ENCODE results near the gene MYO1E. TPM values are rescaled to one million over a fixed set of nuclear protein-coding genes. Genes with fewer than 3 reads are reported as not detected.

Gene MYO1E
- total RNA-seq, 1 donor from 2014 or later = 403 TPM

DNA sequence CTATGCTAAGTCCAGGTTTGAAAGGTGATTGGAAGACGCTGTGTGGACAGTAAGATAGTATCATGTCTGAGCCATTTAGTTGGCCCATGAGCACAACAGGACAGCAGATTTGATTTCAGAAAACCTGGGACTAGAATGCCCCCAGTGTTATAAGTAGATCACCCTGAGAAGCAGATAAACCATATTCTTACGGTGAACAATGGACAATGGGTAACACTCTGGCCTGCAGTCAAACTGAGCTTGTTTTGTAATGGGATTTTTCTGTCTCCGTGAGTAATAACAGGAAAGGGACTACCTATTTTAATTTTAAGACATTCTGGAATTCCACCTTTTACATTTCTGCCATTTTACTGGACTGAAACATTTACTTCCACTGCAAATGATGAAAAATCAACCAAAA lies 94.6 kb downstream of the MYO1E start:
- H3K4me3 ChIP-seq (ENCODE audit: low read depth, low read length) = no peak overlapping the region
- DNase-seq (ENCODE audit: low read depth) = no peak
- TF ChIP-seq, protein P1, sequence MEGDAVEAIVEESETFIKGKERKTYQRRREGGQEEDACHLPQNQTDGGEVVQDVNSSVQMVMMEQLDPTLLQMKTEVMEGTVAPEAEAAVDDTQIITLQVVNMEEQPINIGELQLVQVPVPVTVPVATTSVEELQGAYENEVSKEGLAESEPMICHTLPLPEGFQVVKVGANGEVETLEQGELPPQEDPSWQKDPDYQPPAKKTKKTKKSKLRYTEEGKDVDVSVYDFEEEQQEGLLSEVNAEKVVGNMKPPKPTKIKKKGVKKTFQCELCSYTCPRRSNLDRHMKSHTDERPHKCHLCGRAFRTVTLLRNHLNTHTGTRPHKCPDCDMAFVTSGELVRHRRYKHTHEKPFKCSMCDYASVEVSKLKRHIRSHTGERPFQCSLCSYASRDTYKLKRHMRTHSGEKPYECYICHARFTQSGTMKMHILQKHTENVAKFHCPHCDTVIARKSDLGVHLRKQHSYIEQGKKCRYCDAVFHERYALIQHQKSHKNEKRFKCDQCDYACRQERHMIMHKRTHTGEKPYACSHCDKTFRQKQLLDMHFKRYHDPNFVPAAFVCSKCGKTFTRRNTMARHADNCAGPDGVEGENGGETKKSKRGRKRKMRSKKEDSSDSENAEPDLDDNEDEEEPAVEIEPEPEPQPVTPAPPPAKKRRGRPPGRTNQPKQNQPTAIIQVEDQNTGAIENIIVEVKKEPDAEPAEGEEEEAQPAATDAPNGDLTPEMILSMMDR (conservative IDR thresholded peaks at IDR 0.05; ENCODE audit: low read depth, low read length) = no peak

DNA sequence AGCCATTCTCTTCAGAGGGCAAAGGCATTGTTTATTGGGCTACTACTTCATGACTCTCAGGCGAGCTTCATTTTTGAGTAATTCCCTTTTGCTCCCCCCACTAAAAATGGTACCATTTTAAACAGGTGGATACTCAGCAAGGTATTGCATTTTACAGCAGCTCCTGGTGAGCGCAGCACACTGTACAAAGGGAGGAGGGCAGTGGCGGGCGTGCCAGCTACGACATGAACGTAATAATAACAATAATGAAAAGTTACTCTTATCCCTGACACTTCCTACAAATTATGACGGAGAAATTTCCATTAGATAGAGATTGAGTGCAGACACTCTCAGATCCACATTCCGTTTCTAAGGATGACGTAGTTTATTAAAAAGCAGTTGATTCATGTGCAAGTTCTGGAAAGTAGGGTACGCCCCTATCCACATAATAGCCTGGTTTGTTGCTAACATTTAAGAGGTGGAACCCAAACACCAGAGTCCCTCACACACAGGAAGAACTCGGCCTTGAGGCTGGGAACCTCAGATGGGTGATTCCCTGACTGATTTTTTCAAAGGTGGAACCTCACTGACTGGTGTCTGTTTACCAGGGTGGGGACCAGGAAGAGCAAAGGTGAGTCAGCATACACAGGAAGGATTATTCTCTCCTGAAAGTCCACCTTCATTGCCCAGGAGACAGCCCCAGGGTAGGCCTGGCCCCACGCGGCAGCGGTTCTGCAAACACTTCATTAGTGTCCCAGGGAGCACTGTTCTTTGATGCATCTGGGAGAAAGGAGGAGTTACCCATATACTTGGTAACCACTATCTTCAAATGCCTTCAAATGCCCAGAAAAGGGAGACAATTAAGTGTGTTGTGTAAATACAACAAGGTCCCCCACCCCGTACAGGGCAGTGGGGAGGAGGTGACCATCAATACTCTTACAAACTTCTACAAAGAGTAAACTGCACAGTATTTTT lies 96.2 kb downstream of the MYO1E start:
- TF ChIP-seq, protein P1 (conservative IDR thresholded peaks at IDR 0.05; ENCODE audit: low read depth, low read length) = no peak
- DNase-seq (ENCODE audit: low read depth) = no peak
- H3K4me3 ChIP-seq (ENCODE audit: low read depth, low read length) = no peak overlapping the region

DNA sequence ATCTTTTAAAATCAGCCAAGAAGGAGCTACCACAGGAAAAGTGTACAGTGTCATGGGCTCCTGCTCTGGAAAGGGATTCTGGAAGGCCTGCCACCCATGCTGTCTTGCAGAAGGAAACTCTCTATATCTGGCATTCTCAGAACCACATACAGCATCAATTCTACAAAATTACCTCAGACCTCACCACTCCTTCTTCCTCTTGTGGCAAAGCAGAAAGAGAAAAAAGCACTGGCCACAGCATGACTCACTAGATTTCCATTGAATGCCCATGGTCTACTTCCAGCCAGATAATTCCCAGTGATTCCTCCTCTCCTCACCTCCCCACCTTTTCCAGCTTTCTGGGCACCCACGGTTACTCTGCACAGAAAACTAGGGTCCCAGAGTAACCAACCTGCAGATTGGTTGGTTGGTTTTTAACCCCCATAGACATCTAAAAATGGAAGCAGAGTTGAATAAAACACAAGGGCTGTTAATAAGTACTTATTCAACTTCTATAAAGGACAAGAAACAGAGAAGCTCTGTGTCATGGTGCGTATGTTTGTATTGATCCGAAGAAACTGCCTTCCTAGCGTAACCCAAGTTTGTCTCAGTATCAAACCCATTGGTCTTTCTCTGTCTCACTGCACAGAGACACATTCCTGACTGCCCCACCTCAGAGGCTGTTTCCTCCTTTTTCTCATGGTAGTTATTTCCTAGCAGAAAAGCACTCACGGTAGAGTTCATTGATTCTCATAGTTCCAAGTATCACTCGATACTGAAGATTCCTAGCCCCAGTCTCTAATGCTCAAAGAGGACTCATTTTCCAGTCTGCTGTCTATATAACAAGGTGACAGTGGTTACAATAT lies 98.3 kb downstream of the MYO1E start:
- DNase-seq (ENCODE audit: low read depth) = no peak
- TF ChIP-seq, protein P1 (conservative IDR thresholded peaks at IDR 0.05; ENCODE audit: low read depth, low read length) = no peak
- no peak overlapping the region for H3K4me3 ChIP-seq (ENCODE audit: low read depth, low read length)

DNA sequence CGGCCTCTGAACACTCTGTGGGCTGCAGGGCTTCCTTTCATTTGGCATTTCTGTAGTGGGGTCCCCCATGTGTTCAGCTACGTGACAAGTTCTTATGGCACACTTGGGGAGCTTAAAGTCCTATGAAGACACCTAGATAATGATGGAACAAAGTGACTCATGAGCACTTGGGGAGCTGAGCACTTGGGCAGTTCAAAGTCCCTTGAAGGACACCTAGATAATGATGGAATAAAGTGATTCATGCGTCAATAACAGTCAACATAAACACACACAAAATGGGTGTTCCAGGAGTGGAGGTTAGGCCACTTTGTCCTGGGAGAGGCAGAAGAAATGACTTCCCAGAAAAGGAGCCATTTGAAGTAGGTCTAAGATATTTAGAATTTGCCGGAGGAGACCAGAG lies 99.4 kb downstream of the MYO1E start:
- no peak for DNase-seq (ENCODE audit: low read depth)
- TF ChIP-seq, protein P1 (conservative IDR thresholded peaks at IDR 0.05; ENCODE audit: low read depth, low read length) = no peak
- H3K4me3 ChIP-seq (ENCODE audit: low read depth, low read length) = no peak overlapping the region

DNA sequence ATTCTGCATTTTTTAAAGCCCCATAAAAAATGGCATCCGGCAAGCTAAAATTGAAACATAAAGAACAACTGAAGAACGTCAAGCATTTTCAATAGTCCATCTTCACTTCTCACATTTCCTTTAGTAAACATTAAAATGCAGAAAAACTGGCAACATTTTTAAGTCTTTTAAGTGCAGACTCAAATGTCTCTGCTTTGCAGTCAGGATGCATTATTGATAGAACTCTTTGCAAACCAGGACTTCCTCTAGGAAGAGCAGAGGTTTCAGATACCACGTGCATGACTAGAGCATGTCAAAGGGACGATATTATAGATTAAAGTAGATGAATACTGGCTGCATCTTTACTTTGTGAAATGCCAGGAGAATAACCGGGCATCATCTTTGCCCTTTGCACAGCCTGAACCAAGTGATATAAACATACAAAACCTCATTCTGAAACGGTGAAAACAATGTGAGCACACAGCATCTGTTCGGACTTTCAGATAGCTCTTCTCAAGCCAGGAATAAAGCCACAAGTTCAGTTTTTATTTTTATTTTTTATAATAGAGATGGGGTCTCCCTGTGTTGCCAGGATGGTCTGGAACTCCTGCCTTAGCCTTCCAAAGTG lies 101.0 kb downstream of the MYO1E start:
- no peak for DNase-seq (ENCODE audit: low read depth)
- TF ChIP-seq, protein P1 (conservative IDR thresholded peaks at IDR 0.05; ENCODE audit: low read depth, low read length) = no peak
- no peak overlapping the region for H3K4me3 ChIP-seq (ENCODE audit: low read depth, low read length)

DNA sequence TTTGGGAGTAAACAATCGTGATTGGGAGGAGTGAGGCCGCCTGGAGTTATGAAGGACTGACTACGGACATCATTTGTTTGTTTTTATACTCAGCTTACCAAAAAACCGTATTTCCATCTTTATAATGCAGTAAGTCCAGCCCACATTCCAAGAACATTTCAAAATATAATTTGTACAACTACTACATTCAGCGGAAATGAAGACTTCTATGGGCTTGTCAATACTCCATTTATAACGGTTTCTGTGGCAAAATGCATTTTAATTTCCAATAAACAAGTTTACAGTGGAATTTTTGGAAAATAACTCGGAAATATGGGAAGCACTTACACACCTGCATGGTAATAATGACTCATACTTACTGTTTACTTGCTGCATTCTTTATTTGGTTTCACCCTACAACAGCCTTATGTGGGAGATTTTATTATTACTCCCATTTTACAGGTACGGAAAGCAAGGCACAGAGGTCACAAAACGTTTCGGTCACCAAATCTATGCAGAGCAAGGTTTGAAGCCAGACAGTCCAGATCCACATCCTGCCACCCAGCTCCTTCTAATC lies 103.7 kb downstream of the MYO1E start:
- TF ChIP-seq, protein P1 (conservative IDR thresholded peaks at IDR 0.05; ENCODE audit: low read depth, low read length) = no peak
- H3K4me3 ChIP-seq (ENCODE audit: low read depth, low read length) = no peak overlapping the region
- no peak for DNase-seq (ENCODE audit: low read depth)

All from epithelial cell of proximal tubule (primary cell).